Choroid plexus epithelial cell (primary cell): ENCODE results near the gene NEURL2.
A peak's percentile ranks its signal among the peaks of the same experiment; 100 is the strongest.

ENCODE experiments used
- DNase-seq: peaks from one replicate; pipeline ENCODE4 v3.0.0-alpha.2; 2010; ENCODE audit warnings: low read depth
- H3K4me3 ChIP-seq: 2 replicates; pipeline ENCODE4 v1.5.1; 2011; ENCODE audit warnings: low read depth, mild to moderate bottlenecking, control low read depth, low read length, moderate library complexity
- TF ChIP-seq, protein P1 (sequence below): conservative IDR thresholded peaks from 2 replicates; pipeline ENCODE4 v1.5.1; 2011; ENCODE audit warnings: low read depth, mild to moderate bottlenecking, control low read depth, inconsistent platforms, low read length, moderate library complexity

The NEURL2 gene

DNA sequence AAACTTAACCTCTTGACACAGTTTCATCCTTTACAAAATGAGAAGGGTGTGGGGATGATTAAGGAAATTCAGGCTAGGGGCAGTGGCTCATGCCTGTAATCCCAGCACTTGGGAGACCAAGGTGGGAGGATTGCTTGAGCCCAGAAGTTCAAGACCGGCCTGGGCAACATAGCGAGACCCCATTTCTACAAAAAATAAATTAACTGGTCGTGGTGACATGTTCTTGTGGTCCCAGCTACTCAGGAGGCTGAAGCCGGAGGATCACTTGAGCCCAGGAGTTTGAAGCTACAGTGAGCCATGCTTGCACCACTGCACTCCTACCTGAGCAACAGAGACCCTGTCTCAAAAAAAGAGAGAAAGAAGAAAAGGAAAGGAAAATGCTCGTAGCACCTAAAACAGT is 24.6 kb downstream of the NEURL2 start:
- no peak overlapping the region for H3K4me3 ChIP-seq
- DNase-seq, result no peak
- TF ChIP-seq, protein P1, sequence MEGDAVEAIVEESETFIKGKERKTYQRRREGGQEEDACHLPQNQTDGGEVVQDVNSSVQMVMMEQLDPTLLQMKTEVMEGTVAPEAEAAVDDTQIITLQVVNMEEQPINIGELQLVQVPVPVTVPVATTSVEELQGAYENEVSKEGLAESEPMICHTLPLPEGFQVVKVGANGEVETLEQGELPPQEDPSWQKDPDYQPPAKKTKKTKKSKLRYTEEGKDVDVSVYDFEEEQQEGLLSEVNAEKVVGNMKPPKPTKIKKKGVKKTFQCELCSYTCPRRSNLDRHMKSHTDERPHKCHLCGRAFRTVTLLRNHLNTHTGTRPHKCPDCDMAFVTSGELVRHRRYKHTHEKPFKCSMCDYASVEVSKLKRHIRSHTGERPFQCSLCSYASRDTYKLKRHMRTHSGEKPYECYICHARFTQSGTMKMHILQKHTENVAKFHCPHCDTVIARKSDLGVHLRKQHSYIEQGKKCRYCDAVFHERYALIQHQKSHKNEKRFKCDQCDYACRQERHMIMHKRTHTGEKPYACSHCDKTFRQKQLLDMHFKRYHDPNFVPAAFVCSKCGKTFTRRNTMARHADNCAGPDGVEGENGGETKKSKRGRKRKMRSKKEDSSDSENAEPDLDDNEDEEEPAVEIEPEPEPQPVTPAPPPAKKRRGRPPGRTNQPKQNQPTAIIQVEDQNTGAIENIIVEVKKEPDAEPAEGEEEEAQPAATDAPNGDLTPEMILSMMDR, result no peak

DNA sequence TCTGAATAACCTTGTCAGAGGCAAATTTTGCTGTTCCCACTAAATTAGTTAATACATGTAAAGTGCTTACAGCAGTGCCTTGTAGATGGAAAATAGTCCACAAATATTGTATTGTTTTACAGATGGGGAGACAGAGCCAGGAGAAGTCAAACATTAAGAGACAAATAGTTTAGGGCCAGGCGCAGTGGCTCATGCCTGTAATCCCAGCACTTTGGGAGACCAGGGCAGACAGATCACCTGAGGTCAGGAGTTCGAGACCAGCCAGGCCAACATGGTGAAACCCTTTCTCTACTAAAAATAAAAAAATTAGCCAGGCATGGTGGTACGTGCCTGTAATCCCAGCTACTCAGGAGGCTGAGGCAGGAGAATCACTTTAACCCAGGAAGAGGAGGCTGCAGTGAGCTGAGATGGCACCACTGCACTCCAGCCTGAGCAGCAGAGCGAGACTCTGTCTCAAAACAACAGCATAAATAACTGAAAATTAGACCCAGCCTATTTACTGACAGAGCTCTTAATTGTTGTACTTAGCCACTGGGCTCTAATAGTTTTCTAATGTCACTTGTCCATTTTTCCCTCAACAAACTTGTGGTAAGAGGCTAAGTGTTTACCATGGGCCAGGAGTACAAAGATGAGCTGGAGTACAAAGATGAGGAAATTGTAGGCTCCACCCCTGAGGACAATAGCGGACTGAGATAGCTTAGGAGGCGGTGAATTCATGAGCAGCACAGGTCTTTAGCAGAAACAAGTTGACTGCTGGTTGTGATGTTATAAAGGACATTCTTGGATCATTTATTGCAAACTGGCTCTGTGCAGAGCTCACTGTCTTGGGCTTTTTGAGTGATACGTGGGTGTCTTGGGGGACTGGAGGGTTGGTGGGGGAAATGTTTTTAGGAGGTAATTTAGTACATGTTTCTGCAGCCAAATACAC is 27.2 kb downstream of the NEURL2 start:
- TF ChIP-seq, protein P1, result no peak
- H3K4me3 ChIP-seq, result no peak overlapping the region
- DNase-seq, result no peak

DNA sequence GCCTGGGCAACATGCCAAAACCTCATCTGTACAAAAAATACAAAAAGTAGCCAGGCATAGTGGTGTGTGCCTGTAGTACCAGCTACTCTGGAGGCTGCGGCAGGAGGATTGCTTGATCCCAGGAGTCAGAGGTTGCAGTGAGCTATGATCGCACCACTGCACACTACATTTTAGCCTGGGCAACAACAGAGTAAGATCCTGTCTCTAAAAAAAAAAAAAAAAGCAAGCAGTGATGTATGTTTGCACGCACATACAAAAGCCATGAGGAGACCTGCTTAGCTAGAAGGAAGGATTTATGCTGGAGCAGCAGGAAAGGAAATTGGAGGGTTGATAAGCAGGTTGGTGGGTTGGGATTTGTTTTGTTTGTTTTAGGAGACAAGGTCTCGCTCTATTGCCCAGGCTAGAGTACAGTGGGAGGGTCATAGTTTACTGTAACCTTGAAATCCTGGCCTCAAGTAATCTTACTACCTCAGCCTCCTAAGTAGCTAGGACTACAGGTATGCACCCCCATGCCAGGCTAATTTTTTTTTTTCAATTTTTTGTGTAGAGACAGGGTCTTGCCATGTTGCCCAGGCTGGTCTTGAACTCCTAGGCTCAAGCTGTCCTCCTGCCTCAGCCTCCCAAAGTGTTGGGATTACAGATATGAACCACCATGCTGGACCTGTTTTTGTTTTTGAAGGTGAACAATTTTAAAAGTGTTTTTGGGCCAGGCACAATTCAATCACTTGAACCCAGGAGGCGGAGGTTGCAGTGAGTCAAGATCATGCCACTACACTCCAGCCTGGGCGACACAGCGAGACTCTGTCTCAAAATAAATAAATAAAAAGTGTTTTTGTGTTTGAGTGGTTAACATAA is 29.6 kb downstream of the NEURL2 start:
- no peak for DNase-seq
- TF ChIP-seq, protein P1, result no peak
- H3K4me3 ChIP-seq, result no peak overlapping the region

GRCh38 chr20:45860560-45861220 is 30.3 kb downstream of the NEURL2 start:
- TF ChIP-seq, protein P1, result no peak
- no peak for DNase-seq

DNA sequence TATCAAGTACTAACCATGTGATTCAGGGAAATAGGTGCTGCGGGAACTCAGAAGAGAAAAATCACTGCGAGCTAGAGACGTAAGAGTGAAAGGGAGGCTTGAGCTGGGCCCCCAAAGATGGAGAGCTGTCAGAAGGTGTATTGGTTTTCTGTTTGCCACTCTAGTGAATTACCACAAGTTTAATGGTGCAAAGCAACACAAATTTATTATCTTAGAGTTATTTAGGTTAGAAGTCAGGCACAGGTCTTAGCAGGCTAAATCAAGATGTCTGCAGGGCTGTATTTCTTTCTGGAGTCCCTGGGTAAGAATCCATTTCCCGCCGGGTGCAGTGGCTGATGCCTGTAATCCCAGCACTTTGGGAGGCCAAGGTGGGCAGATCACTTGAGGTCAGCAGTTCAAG is 31.1 kb downstream of the NEURL2 start:
- DNase-seq, result no peak
- TF ChIP-seq, protein P1, result no peak
- no peak overlapping the region for H3K4me3 ChIP-seq

More at GRCh38 chr20:45860560-45861220, 30.3 kb downstream of the NEURL2 start:
- no peak overlapping the region for H3K4me3 ChIP-seq

- TF ChIP-seq, protein P1, result no peak
- peak overlapping the region; percentile 91 for H3K4me3 ChIP-seq
- DNase-seq, result peak; percentile 39
Observed at GRCh38 chr20:45857882-45858216, 33.2 kb downstream of the NEURL2 start.
